Peyer's patch (tissue), 4 donors: Measurements from ENCODE around the gene TRIM67. TPM values are rescaled to one million over a fixed set of nuclear protein-coding genes. Genes with fewer than 3 reads are reported as not detected.

Source experiments
- DNase-seq, 3 donors: peaks; one replicate each; pipeline ENCODE4 v3.0.0-alpha.2; 2017 to 2019
- H3K27ac ChIP-seq, 4 donors: fragments of 200-600 bp; sonication (generic); one replicate each; pipeline ENCODE4 v1.5.1; 2016 to 2019
- H3K27me3 ChIP-seq, 2 donors: fragments of 200-600 bp; sonication (generic); one replicate each; pipeline ENCODE4 v1.5.1; 2019
- H3K36me3 ChIP-seq, 3 donors: fragments of 200-600 bp; sonication (generic); one replicate each; pipeline ENCODE4 v1.5.1; 2016 to 2019
- H3K4me1 ChIP-seq, 4 donors: fragments of 200-600 bp; sonication (generic); one replicate each; pipeline ENCODE4 v1.5.1; 2016 to 2019
- H3K4me3 ChIP-seq, 4 donors: fragments of 200-600 bp; sonication (generic); 1 replicate in 3 of 4; 2 replicates in 1 of 4; pipeline ENCODE4 v1.5.1; 2016 to 2019; ENCODE audit warnings: mild to moderate bottlenecking in 1 of 4
- H3K9me3 ChIP-seq, 4 donors: fragments of 200-600 bp; sonication (generic); one replicate each; pipeline ENCODE4 v1.5.1; 2016 to 2019; ENCODE audit warnings: mild to moderate bottlenecking in 1 of 4
- POLR2A ChIP-seq, 2 donors: fragments of 450-650 bp; IDR thresholded peaks; one replicate each; pipeline ENCODE4 v1.5.1; 2017; ENCODE audit warnings: antibody characterized with exemption in 2 of 2, mild to moderate bottlenecking in 2 of 2, moderate library complexity in 2 of 2
- total RNA-seq, 4 donors: library from RNA; depleted of rRNA; stranded (reverse); fragments of >200 nt; gene quantifications; one replicate each; pipeline ENCODE4 v1.1.0, GENCODE V29; 2016
- TF ChIP-seq, protein P1 (sequence below), 6 experiments: fragments of 450-650 bp in 4 of 6; fragments of 200-600 bp in 2 of 6; sonication (generic) in 1 of 6; IDR thresholded peaks; one replicate each; pipeline ENCODE4 v1.5.1; 2017 to 2019; ENCODE audit warnings: antibody characterized with exemption in 6 of 6, mild to moderate bottlenecking in 3 of 6, moderate library complexity in 1 of 6

TRIM67 gene
- total RNA-seq, 4 donors from 2014 or later = 0.13 TPM; not detected in 3

DNA sequence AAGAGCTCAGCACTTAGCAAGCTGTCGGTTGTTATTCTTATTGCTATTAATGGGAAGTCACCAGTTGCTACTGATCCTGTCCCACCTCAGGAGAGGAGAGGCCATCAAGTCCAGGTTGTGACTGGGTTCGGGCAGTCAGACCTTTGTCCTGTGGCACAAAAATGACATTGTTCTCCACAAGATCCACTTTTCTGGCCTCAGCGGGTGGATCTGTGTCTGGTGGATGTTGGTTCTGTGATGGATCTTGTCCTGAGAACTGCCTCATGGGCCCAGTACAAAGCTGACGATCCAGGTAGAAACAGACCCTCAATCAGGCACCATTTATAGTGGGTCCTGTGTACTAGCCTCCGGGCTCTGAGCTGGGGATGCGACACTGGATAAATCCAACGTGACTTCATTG is 26.9 kb downstream of the TRIM67 start:
- no peak for TF ChIP-seq POLR2A (IDR thresholded peaks at IDR 0.05)
- TF ChIP-seq, protein P1, sequence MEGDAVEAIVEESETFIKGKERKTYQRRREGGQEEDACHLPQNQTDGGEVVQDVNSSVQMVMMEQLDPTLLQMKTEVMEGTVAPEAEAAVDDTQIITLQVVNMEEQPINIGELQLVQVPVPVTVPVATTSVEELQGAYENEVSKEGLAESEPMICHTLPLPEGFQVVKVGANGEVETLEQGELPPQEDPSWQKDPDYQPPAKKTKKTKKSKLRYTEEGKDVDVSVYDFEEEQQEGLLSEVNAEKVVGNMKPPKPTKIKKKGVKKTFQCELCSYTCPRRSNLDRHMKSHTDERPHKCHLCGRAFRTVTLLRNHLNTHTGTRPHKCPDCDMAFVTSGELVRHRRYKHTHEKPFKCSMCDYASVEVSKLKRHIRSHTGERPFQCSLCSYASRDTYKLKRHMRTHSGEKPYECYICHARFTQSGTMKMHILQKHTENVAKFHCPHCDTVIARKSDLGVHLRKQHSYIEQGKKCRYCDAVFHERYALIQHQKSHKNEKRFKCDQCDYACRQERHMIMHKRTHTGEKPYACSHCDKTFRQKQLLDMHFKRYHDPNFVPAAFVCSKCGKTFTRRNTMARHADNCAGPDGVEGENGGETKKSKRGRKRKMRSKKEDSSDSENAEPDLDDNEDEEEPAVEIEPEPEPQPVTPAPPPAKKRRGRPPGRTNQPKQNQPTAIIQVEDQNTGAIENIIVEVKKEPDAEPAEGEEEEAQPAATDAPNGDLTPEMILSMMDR (IDR thresholded peaks at IDR 0.05) = no peak
- Histone ChIP-seq H3K9me3 (peaks cover 0 to 5% (median 0%) of the 10 kb centered on the region in 4 donors), H3K27me3 (peaks cover 0 to 4% of the 10 kb centered on the region in 2 donors), H3K36me3 (no peaks in the 10 kb centered on the region), H3K4me3 (no peak overlapping the region), H3K4me1 (no peaks in the 10 kb centered on the region), H3K27ac (no peak overlapping the region)
- DNase-seq = no peak

DNA sequence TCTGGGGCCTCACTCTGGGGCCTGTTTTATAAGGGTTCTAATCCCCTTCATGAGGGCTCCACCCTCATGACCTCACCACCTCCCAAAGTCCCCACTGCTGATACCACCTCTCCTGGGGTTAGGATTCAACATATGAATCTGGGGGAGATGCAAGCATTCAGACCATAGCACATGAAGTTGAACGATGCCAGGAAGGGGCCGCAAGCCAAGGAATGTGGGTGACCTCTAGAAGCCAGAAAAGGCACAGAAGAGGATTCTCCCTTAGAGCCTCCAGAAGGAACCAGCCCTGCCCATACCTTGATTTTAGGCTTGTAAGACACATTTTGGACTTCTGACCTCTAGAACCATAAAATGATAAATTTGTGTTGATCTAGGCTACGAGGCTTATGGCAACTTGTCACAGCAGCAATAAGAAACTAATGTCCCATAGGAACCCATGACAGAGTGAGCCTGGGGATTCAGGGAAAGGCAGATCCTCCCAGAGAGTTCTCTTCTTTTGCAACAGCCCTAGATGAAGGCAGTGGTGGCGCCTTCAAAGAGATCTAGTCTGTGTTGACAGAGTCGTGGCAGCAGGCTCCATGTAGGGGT is 27.9 kb downstream of the TRIM67 start:
- no peak overlapping the region for H3K27ac ChIP-seq
- H3K36me3 ChIP-seq = no peaks in the 10 kb centered on the region
- TF ChIP-seq, protein P1 (IDR thresholded peaks at IDR 0.05) = no peak
- peaks cover 0 to 4% of the 10 kb centered on the region in 2 donors for H3K27me3 ChIP-seq
- peaks cover 0 to 5% (median 0%) of the 10 kb centered on the region in 4 donors for H3K9me3 ChIP-seq
- H3K4me3 ChIP-seq = no peak overlapping the region
- DNase-seq = no peak
- no peaks in the 10 kb centered on the region for H3K4me1 ChIP-seq

GRCh38 chr1:231190456-231190855 is 28.6 kb downstream of the TRIM67 start:
- H3K27me3 ChIP-seq = peaks cover 0 to 4% of the 10 kb centered on the region in 2 donors
- TF ChIP-seq, protein P1 (IDR thresholded peaks at IDR 0.05) = no peak
- TF ChIP-seq POLR2A (IDR thresholded peaks at IDR 0.05) = no peak
- H3K36me3 ChIP-seq = no peaks in the 10 kb centered on the region
- no peak overlapping the region for H3K27ac ChIP-seq
- no peak overlapping the region for H3K4me3 ChIP-seq
- peaks cover 0 to 5% (median 0%) of the 10 kb centered on the region in 4 donors for H3K9me3 ChIP-seq
- no peak for DNase-seq
- no peaks in the 10 kb centered on the region for H3K4me1 ChIP-seq

GRCh38 chr1:231192620-231193163 is 30.8 kb downstream of the TRIM67 start:
- peak in 1 of 3 donors; percentile 45 for DNase-seq
- Histone ChIP-seq H3K4me3 (no peak overlapping the region), H3K36me3 (no peaks in the 10 kb centered on the region), H3K27me3 (peaks cover 0 to 4% of the 10 kb centered on the region in 2 donors), H3K9me3 (peaks cover 0 to 5% (median 0%) of the 10 kb centered on the region in 4 donors), H3K27ac (no peak overlapping the region), H3K4me1 (no peaks in the 10 kb centered on the region)
- TF ChIP-seq POLR2A (IDR thresholded peaks at IDR 0.05) = no peak
- TF ChIP-seq, protein P1 (IDR thresholded peaks at IDR 0.05) = no peak

- H3K27me3 ChIP-seq = peaks cover 0 to under 1% of the 10 kb centered on the region in 2 donors
- TF ChIP-seq, protein P1 (IDR thresholded peaks at IDR 0.05) = no peak
- TF ChIP-seq POLR2A (IDR thresholded peaks at IDR 0.05) = no peak
- H3K4me3 ChIP-seq = no peak overlapping the region
- no peak for DNase-seq
- H3K27ac ChIP-seq = no peak overlapping the region
- H3K4me1 ChIP-seq = no peaks in the 10 kb centered on the region
- no peaks in the 10 kb centered on the region for H3K36me3 ChIP-seq
- H3K9me3 ChIP-seq = peaks cover 0 to 5% (median 0%) of the 10 kb centered on the region in 4 donors
Observed at GRCh38 chr1:231193710-231194340, 32.0 kb downstream of the TRIM67 start.
